ENCODE measurements around the gene EEF2K.
A peak's percentile ranks its signal among the peaks of the same experiment; 100 is the strongest.
"Not testable (repeated sequence)": the region's sequence is repeated elsewhere in the genome, so short reads cannot be mapped to it uniquely, and the experiment has no call there.

The EEF2K gene

GRCh38 chr16:22190081-22190775, 15.8 kb upstream of the EEF2K start:
- DNase-seq = peak; percentile 100

GRCh38 chr16:22190776-22191531, 15.1 kb upstream of the EEF2K start:
- peak; percentile 98 for DNase-seq

GRCh38 chr16:22191532-22192260, 14.4 kb upstream of the EEF2K start:
- DNase-seq = peak; percentile 70

GRCh38 chr16:22192261-22193062, 13.6 kb upstream of the EEF2K start:
- no peak for DNase-seq

GRCh38 chr16:22193063-22193411, 13.0 kb upstream of the EEF2K start:
- DNase-seq = no peak

- DNase-seq = no peak
Measured at GRCh38 chr16:22194707-22195444, 11.2 kb upstream of the EEF2K start.

- no peak for DNase-seq
Measured at GRCh38 chr16:22195445-22195694, 10.7 kb upstream of the EEF2K start.

- peak; percentile 99 for DNase-seq
Measured at GRCh38 chr16:22195695-22196558, 10.2 kb upstream of the EEF2K start.

GRCh38 chr16:22196559-22197168, 9.4 kb upstream of the EEF2K start:
- not testable (repeated sequence) for DNase-seq

- no peak for DNase-seq
Measured at GRCh38 chr16:22198547-22199293, 7.4 kb upstream of the EEF2K start.

- no peak for DNase-seq
Measured at GRCh38 chr16:22202261-22202637, 3.8 kb upstream of the EEF2K start.

- no peak for DNase-seq
Measured at GRCh38 chr16:22203091-22203490, 3.0 kb upstream of the EEF2K start.

GRCh38 chr16:22204091-22204655, 1.9 kb upstream of the EEF2K start:
- no peak for DNase-seq

GRCh38 chr16:22205577-22206012, 483 bp upstream of the EEF2K start:
- DNase-seq = no peak

GRCh38 chr16:22206842-22207714, 1.0 kb downstream of the EEF2K start:
- DNase-seq = peak; percentile 81

- DNase-seq = no peak
Measured at GRCh38 chr16:22207715-22208360, 1.8 kb downstream of the EEF2K start.

GRCh38 chr16:22210285-22210684, 4.2 kb downstream of the EEF2K start:
- no peak for DNase-seq

- DNase-seq = no peak
Measured at GRCh38 chr16:22210854-22211253, 4.8 kb downstream of the EEF2K start.
